Non-pigmented ciliary epithelial cell (primary cell): ENCODE data around the gene EVI2A.
A peak's percentile ranks its signal among the peaks of the same experiment; 100 is the strongest.
"Not testable (repeated sequence)": the region's sequence is repeated elsewhere in the genome, so short reads cannot be mapped to it uniquely, and the experiment has no call there.

Experiments used
- DNase-seq: peaks from one replicate; pipeline ENCODE4 v3.0.0-alpha.2; 2010; ENCODE audit warnings: low read depth

The EVI2A gene

GRCh38 chr17:31312223-31312622 lies 9.2 kb downstream of the EVI2A start:
- DNase-seq, result not testable (repeated sequence)

GRCh38 chr17:31311526-31311925 lies 9.9 kb downstream of the EVI2A start:
- DNase-seq, result no peak

- no peak for DNase-seq
These were observed 10.5 kb downstream of the EVI2A start for GRCh38 chr17:31310886-31311285.

GRCh38 chr17:31310260-31310659 lies 11.2 kb downstream of the EVI2A start:
- no peak for DNase-seq

DNA sequence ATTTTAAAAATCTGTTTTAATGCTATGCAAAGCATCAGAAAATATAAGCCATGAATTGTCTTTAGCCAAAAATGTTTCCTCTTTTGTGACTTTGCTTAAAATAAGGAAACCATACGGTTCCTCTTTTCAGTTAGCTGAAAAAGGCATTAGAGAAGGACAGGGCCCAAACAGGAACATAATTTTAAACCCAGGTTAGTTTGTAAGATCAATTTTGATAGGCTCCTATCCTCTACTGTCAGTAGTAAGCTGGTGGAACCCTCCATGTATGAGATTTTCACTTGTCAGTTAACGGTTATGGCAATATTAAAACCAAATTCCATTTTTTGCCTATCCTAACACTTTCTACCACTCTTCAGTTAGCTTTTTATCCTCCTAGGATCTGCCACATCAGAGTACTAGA lies 11.9 kb downstream of the EVI2A start:
- no peak for DNase-seq

- DNase-seq, result no peak
These were observed 12.8 kb downstream of the EVI2A start for GRCh38 chr17:31308372-31309334.

- no peak for DNase-seq
These were observed 13.8 kb downstream of the EVI2A start for GRCh38 chr17:31307640-31308039.

DNA sequence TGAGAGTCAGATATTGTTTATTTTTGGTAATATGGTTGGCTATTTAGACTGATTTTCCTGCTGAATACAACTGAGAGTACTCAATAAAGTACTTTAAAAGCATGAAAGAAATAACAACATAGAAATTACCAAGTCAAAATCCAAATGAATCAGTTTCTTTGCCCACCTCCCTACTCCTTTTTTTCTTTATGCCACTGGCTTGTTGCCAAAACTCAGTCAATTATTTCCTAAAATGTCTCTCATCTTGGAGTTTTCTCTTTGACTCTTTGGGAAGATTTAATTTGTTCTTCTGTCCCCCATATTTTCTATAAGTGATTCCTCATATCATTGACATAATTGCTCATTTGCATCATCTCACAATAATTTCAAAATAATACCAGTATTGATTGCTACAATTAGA lies 21.8 kb downstream of the EVI2A start:
- no peak for DNase-seq

- DNase-seq, result no peak
These were observed 24.3 kb downstream of the EVI2A start, which contains the start of gene OMG for GRCh38 chr17:31297090-31297489. OMG (minus strand) TSS chr17:31297239; CDS start chr17:31296331, 908 bp downstream.

GRCh38 chr17:31296142-31296541 lies 25.3 kb downstream of the EVI2A start:
- no peak for DNase-seq

GRCh38 chr17:31295489-31295871 lies 25.9 kb downstream of the EVI2A start:
- no peak for DNase-seq

DNA sequence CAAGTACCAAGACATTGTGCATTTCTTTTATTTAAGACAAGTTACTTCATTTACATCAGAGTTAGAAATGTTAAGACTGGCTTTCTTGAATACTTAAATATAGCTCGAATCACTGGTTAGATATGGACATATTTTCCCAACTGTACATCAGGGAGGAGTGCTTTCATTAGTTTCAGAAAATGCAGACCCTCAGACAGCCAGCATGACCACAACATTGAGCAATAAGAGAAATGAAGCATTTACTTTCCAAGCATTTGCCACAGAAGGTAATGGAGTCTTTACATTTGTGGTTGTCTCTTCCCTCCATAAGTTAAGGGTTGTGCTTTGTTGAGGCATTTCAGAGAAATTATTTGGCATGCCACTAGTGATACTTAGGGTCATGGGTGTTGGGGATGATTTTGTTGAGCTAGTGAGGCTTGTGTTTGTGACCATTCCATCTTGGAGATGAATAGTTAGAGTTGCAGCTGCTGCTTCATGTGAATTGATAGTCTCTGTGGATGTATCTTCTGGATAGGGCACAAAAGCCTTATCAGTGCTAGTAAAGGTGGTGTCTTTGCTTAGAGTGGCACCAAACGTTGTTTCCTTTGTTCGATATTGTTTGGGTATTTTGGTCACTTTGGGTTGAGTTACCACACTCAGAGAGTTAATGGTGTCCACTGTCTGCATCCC lies 26.5 kb downstream of the EVI2A start:
- no peak for DNase-seq

DNA sequence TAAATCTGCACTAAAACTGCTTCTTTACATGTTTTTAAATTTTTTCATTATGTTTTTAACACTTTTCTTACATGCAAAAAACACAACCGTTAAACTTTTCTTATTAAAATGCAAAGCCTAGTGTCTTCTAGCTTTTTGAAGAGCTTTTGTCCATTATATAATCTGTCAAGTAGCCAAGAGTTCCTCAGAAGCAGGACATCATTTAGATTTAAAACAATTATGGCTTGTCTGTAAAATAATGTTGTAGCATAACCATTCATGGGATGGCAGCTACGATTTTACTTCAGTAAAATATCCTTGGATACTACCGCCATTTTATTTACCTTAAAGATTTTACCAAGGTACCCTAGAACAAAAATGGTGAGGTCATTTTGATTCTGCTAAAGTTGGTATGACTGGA lies 27.2 kb downstream of the EVI2A start:
- no peak for DNase-seq

DNA sequence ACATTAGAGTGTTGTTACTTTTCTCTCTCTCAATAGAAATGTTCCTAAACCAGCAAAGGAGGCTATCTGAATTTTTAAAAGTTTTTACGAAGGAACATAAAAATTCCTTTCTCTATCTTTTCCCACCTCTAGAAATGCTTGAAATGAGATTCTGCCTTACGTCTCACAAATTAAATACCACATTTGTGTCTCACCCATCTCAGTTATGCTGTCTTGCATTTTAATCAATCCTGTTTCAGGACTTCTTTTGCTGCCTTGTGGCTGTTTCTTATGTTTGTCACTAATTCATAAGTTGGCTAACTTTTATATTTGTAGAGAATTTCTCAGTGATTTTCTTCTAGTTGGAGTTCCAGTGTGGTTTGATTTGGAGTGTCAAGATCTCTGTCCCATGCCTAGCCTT lies 27.8 kb downstream of the EVI2A start:
- DNase-seq, result no peak

- peak; percentile 11 for DNase-seq
These were observed 29.6 kb downstream of the EVI2A start for GRCh38 chr17:31291820-31292219.

DNA sequence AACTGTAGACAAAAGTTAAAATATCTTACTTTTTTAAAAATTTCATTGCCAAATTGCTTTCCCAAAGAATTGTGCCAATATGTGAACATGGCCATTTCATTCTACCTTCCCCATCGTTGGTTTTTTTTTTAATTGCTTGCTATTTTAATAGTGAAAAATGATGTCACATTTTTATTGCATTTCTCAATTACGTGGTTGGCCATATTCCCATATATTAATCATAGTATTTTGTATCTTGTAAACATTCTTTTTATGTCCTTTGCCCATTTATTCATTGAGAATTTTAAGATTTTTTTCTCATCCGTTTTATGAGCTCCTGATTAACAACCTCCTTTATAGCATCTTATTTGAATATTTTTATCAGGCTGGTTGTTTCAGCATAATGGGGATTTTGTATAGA lies 31.6 kb downstream of the EVI2A start:
- DNase-seq, result no peak

DNA sequence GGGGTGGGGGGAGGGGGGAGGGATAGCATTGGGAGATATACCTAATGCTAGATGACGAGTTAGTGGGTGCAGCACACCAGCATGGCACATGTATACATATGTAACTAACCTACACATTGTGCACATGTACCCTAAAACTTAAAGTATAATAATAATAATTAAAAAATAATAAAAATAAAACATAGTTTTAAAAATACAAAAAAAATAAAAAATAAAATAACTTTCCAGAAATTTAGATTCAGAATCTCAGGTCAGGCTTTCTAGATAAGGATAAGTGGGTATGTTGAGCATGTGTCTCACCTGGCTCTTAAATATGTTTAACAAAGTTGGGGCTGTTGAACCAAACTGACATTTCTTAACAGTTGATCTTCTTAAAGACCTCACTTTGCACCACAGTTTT lies 33.5 kb downstream of the EVI2A start:
- DNase-seq, result not testable (repeated sequence)

- DNase-seq, result no peak
These were observed 34.8 kb downstream of the EVI2A start for GRCh38 chr17:31286587-31286986.

DNA sequence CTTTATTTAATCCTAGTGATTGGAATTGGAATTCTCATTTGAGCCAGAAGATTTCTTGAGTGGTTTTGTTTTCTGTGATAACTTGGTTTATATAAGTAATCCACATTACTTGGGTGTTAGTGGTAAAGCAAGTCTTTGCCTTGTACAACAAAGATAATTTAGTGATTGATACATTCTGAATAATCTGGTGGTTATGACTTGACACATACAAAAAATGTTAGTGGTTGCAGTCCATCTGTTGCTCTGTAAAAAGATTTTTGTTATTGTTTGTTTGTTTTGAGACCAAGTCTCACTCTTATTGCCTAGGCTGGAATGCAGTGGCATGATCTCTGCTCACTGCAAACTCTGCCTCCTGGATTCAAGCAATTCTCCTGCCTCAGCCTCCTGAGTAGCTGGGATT lies 37.6 kb downstream of the EVI2A start:
- DNase-seq, result no peak

DNA sequence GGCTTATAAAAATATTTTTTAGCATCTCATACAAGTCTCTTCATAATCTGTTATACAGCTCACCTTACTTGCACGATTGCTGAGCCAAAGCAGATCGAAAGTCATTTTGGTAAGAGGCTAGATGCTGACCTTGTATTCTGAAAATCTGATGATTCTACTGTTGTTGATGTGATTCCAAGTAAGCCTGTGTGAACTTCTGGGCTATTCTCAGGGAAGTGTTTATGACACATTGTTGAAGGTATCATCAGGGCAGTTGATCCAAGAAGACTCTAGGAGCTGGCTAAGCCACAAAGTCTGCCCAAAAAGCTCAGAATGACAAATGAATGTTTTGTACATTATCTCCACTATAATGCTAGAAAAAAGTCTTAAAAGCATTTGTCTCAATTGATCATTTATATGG lies 40.4 kb downstream of the EVI2A start:
- DNase-seq, result no peak

GRCh38 chr17:31279401-31279800 lies 42.0 kb downstream of the EVI2A start:
- DNase-seq, result no peak

DNA sequence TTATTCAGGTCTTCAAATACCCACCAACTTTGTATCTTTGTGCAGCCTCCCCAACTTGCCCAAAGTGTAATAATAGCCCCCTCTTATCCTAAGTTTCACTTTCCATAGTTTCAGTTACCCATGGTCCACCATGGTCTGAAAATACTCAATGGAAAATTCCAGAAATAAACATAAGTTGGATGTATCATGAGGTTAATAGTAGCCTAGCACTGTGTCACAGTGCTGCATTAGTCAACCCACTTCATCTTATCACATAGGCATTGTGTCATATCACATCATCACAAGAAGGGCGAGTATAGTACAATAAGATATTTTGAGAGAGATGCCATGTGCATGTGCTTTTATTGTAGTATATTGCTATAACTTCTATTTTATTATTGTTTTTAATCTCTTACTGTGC lies 46.3 kb downstream of the EVI2A start:
- DNase-seq, result no peak

DNA sequence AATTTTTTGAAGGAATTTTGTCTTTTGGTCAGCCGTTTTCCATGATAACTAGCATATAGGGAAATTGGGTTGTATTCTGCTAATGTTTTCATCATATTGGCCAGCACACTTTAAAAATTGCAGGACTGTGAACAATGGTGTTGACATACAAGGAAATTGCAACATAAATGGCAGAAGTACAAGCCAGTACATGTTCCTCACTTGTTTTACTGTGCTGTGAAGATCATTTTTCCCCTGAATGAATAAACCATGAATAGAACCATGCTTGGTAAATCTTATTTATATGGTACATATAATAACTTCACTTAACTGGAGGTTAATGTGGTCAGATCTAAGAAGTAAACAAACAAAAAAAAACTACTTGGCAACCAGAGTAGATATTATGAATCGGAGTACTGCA lies 47.2 kb downstream of the EVI2A start:
- DNase-seq, result no peak
